ENCODE results near the gene CPT1A.

Gene CPT1A

GRCh38 chr11:68743539-68743938 lies 98.2 kb downstream of the CPT1A start:
- TF ChIP-seq, protein P1, sequence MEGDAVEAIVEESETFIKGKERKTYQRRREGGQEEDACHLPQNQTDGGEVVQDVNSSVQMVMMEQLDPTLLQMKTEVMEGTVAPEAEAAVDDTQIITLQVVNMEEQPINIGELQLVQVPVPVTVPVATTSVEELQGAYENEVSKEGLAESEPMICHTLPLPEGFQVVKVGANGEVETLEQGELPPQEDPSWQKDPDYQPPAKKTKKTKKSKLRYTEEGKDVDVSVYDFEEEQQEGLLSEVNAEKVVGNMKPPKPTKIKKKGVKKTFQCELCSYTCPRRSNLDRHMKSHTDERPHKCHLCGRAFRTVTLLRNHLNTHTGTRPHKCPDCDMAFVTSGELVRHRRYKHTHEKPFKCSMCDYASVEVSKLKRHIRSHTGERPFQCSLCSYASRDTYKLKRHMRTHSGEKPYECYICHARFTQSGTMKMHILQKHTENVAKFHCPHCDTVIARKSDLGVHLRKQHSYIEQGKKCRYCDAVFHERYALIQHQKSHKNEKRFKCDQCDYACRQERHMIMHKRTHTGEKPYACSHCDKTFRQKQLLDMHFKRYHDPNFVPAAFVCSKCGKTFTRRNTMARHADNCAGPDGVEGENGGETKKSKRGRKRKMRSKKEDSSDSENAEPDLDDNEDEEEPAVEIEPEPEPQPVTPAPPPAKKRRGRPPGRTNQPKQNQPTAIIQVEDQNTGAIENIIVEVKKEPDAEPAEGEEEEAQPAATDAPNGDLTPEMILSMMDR (IDR thresholded peaks at IDR 0.05; ENCODE audit: insufficient read depth, low read length, poor library complexity, severe bottlenecking) = no peak
- H3K27me3 ChIP-seq (replicated peaks; ENCODE audit: control insufficient read depth, insufficient read depth, low read length) = 0 out of 2 replicates have a peak, but pooled peaks cover 2% of the 10 kb centered on the region
- DNase-seq (ENCODE audit: extremely low read depth, insufficient read length) = no peak
- H3K4me3 ChIP-seq (replicated peaks; ENCODE audit: low read depth, low read length) = no peak overlapping the region
- H3K36me3 ChIP-seq (ENCODE audit: control insufficient read depth, insufficient read depth, low read length) = no peaks in the 10 kb centered on the region

GRCh38 chr11:68741463-68741862 lies 100.3 kb downstream of the CPT1A start:
- no peak overlapping the region for H3K4me3 ChIP-seq (replicated peaks; ENCODE audit: low read depth, low read length)
- no peaks in the 10 kb centered on the region for H3K36me3 ChIP-seq (ENCODE audit: control insufficient read depth, insufficient read depth, low read length)
- TF ChIP-seq, protein P1 (IDR thresholded peaks at IDR 0.05; ENCODE audit: insufficient read depth, low read length, poor library complexity, severe bottlenecking) = no peak
- 0 out of 2 replicates have a peak, but pooled peaks cover 2% of the 10 kb centered on the region for H3K27me3 ChIP-seq (replicated peaks; ENCODE audit: control insufficient read depth, insufficient read depth, low read length)
- DNase-seq (ENCODE audit: extremely low read depth, insufficient read length) = no peak

DNA sequence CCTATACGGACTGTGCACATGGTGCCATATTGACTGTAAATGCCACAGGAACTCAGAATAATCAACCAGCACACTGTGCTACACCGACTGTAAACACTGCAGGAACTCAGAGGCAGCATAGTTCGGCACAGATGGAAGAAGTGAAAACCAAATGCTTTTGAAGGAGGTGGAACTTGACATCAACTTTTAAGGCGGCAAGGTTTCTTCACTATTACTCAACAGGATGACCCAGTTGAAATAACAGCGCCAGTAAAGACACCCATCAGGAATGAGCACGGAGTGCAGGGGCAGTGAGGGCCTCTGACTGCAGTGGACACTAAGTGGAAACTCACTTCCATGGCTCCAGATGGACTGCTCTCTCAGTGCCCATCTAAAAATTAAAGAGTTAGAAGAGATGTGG lies 106.1 kb downstream of the CPT1A start:
- DNase-seq (ENCODE audit: extremely low read depth, insufficient read length) = no peak
- Histone ChIP-seq H3K27me3 (replicated peaks; ENCODE audit: control insufficient read depth, insufficient read depth, low read length) (no peaks in the 10 kb centered on the region; the same call in 1 of the 2 replicates), H3K4me3 (replicated peaks; ENCODE audit: low read depth, low read length) (no peak overlapping the region), H3K36me3 (ENCODE audit: control insufficient read depth, insufficient read depth, low read length) (no peaks in the 10 kb centered on the region)
- TF ChIP-seq, protein P1 (IDR thresholded peaks at IDR 0.05; ENCODE audit: insufficient read depth, low read length, poor library complexity, severe bottlenecking) = no peak

- DNase-seq (ENCODE audit: extremely low read depth, insufficient read length) = no peak
- no peak overlapping the region for H3K4me3 ChIP-seq (replicated peaks; ENCODE audit: low read depth, low read length)
- no peaks in the 10 kb centered on the region; the same call in 1 of the 2 replicates for H3K27me3 ChIP-seq (replicated peaks; ENCODE audit: control insufficient read depth, insufficient read depth, low read length)
- H3K36me3 ChIP-seq (ENCODE audit: control insufficient read depth, insufficient read depth, low read length) = no peaks in the 10 kb centered on the region
- TF ChIP-seq, protein P1 (IDR thresholded peaks at IDR 0.05; ENCODE audit: insufficient read depth, low read length, poor library complexity, severe bottlenecking) = no peak
These were observed 106.6 kb downstream of the CPT1A start for GRCh38 chr11:68735125-68735524.

- Histone ChIP-seq H3K27me3 (replicated peaks; ENCODE audit: control insufficient read depth, insufficient read depth, low read length) (no peaks in the 10 kb centered on the region; the same call in 1 of the 2 replicates), H3K36me3 (ENCODE audit: control insufficient read depth, insufficient read depth, low read length) (no peaks in the 10 kb centered on the region), H3K4me3 (replicated peaks; ENCODE audit: low read depth, low read length) (no peak overlapping the region)
- DNase-seq (ENCODE audit: extremely low read depth, insufficient read length) = no peak
- TF ChIP-seq, protein P1 (IDR thresholded peaks at IDR 0.05; ENCODE audit: insufficient read depth, low read length, poor library complexity, severe bottlenecking) = no peak
These were observed 107.6 kb downstream of the CPT1A start for GRCh38 chr11:68734111-68734510.

DNA sequence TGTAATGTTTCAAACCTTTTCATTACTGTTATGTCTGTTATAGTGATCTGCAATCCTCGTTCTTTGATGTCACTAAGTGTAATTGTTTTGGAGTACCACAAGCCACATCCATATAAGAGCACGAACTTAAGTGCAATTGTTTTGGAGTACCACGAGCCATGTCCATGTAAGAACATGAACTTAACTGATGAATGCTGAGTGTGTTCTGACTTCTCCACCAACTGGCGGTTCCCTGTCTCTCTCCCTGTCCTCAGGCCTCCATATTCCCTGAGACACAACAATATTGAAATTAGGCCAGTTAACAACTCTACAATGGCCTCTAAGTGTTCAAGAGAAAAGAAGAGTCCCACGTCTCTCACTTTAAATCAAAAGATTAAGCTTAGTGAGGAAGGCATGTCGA lies 113.9 kb downstream of the CPT1A start:
- no peak for DNase-seq (ENCODE audit: extremely low read depth, insufficient read length)
- peaks cover 1% of the 10 kb centered on the region for H3K27me3 ChIP-seq (replicated peaks; ENCODE audit: control insufficient read depth, insufficient read depth, low read length)
- TF ChIP-seq, protein P1 (IDR thresholded peaks at IDR 0.05; ENCODE audit: insufficient read depth, low read length, poor library complexity, severe bottlenecking) = no peak
- no peaks in the 10 kb centered on the region for H3K36me3 ChIP-seq (ENCODE audit: control insufficient read depth, insufficient read depth, low read length)
- no peak overlapping the region for H3K4me3 ChIP-seq (replicated peaks; ENCODE audit: low read depth, low read length)
